ENCODE data around the gene TEC. TPM values are rescaled to one million over a fixed set of nuclear protein-coding genes. Genes with fewer than 3 reads are reported as not detected.

TEC gene
- total RNA-seq, 1 donor from 2014 or later, result 1.6 TPM

DNA sequence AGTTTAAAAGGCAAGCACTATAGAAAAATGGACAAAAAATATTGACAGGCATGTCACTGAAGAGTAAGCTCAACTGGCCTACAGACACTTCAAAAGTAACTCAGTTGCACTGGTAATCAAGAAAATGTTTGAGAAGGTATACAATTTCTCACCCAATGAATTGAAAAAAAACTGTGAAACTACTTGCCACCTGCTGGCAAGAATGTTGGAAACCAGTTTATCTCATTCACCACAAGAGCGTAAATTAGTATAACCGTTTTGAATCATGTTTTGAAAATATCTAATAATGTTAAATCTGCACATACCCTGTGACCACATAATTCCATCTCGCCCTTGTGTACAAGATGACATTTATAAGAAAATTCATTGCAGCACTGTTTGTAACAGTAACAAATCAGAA is 167.3 kb downstream of the TEC start:
- FAIRE-seq (no peak), DNase-seq (ENCODE audit: low spot score in 2 of 2) (no peak)

- FAIRE-seq (no peak), DNase-seq (ENCODE audit: low spot score in 2 of 2) (no peak)
These were observed 169.4 kb downstream of the TEC start for GRCh38 chr4:48100256-48100655.

DNA sequence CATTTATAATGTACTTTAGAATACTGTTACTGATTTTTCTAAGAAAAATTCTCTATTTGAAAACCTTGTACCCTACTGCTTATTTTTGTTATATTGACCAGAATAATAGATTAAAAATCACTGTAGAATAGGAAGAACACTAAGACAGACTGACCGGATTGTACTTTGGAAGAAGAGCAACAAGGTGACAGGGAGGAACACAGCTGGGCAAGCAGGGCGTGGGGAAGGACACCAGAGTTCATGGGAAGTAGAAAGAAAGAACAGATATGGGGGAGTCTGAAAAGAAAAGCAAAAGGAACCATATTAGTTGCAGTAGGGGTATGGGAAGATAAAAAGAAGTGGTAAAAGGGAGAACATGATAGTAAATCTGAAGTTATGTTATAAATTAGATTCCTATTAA is 174.2 kb downstream of the TEC start:
- FAIRE-seq, result no peak

GRCh38 chr4:48093991-48094416 is 175.6 kb downstream of the TEC start:
- FAIRE-seq (no peak), DNase-seq (ENCODE audit: low spot score in 2 of 2) (no peak)

More for the DNA sequence above, 174.2 kb downstream of the TEC start:
- no peak for DNase-seq (ENCODE audit: low spot score in 2 of 2)

- DNase-seq (ENCODE audit: low spot score in 2 of 2) (no peak), FAIRE-seq (no peak)
These were observed 179.0 kb downstream of the TEC start for GRCh38 chr4:48090621-48091020.

DNA sequence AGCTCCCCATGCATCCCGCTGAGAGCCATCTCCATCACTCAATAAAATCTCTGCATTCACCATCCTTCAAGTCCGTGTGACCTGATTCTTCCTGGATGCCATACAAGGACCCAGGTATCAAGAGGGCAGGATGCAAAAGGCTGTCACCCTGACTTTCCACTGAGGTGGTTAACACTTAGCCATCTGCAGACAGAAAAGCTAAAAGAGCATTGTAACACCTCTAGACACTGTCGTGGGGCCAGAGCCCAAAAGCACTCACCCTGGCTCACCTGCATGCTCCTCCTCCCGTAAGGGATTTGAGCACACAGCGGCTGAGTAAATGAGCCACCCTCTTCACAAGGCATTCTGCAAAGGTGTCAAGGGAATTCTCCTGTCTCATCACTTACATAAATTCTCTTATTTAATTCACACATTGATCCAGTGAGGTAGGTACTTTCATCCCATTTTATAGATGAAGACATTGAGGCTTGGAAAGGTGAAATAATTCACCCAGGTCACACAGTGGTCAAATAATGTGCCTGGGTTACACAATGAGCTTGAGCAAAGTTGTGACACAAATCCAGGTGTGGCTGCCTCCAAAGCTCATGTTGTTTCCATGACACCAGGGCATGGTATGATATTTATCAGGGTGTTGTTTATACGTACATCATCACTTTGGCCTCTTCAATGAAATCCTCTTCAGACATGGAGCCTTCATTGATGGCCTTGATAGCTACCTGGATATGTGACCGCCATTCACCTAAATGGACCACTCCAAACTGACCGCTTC is 183.6 kb downstream of the TEC start:
- FAIRE-seq (no peak), DNase-seq (ENCODE audit: low spot score in 2 of 2) (no peak)

Small RNA genes lying within 50 kb of the gene (small RNA-seq; reads per million reads assigned to genes)
- gene RF00019 (not detected), gene RF00026 (not detected), gene RNU6-838P (not detected)

Other genes with a start within 250 kb of the TEC start
- gene TXK, start 135.6 kb downstream of the TEC start, total RNA-seq, result 0.41 TPM
- gene SLAIN2, start 71.7 kb upstream of the TEC start, total RNA-seq, result 206 TPM
- 7.7 TPM for gene SLC10A4, start 213.5 kb upstream of the TEC start, total RNA-seq
- 0.41 TPM for gene ZAR1, start 220.4 kb upstream of the TEC start, total RNA-seq